GM12878 (cell line): ENCODE data around the gene RAB44. TPM values are rescaled to one million over a fixed set of nuclear protein-coding genes. Genes with fewer than 3 reads are reported as not detected.

Experiments
- ATAC-seq: fragments of 200-7000 bp; cut with Tn5 transposase; 3 replicates; pipeline ENCODE4 v1.9.1; 2020; ENCODE audit warnings: mild to moderate bottlenecking, moderate library complexity
- BruUV-seq: library from RNA; stranded (reverse); fragments of 400-500 nt; replicated peaks from 2 replicates; lab custom pipeline; 2021; lab: Mats Ljungman, UMichigan
- CTCF ChIA-PET: fragments of 300-600 bp; sonication (Branson Sonifier 250); formaldehyde crosslinking; extraction: SDS; loops from one replicate; lab custom pipeline; 2021; ENCODE audit warnings: inconsistent platforms; lab: Yijun Ruan, JAX
- POLR2A ChIA-PET: fragments of 350-600 bp; formaldehyde crosslinking; extraction: SDS; loops from one replicate; lab custom pipeline; 2021; ENCODE audit warnings: inconsistent platforms; lab: Charles Lee
- RAD21 ChIA-PET: fragments of 300-600 bp; sonication (Branson Sonifier 250); formaldehyde crosslinking; loops from one replicate; lab custom pipeline; 2023; ENCODE audit warnings: antibody characterized with exemption; ENCODE audit not compliant: unreplicated experiment; lab: Charles Lee
- SMC1A ChIA-PET: fragments of 300-600 bp; sonication (Branson Sonifier 250); formaldehyde crosslinking; loops from one replicate; lab custom pipeline; 2023; ENCODE audit not compliant: unreplicated experiment, uncharacterized antibody; lab: Charles Lee
- DNase-seq: peaks from one replicate; pipeline ENCODE4 v3.0.0-alpha.2; 2011; ENCODE audit warnings: low read depth, low spot score
- FAIRE-seq: peaks from 3 replicates; lab custom pipeline; 2011; peaks lifted over from hg19 to GRCh38; lab: Jason Lieb, UNC
- H2AFZ ChIP-seq: 2 replicates; pipeline ENCODE4 v1.6.0; 2011; ENCODE audit warnings: low read depth, low read length, control low read depth; ENCODE audit not compliant: control insufficient read depth
- H3K27ac ChIP-seq: 2 replicates; pipeline ENCODE4 v1.5.1; 2011; ENCODE audit warnings: control low read depth; ENCODE audit not compliant: control insufficient read depth, insufficient read depth
- H3K27me3 ChIP-seq, 2 experiments: replicated peaks in 1 of 2; 2 replicates each; pipeline versions ENCODE4 v1.6.0 to v1.6.1; 2011; ENCODE audit warnings: low read length in 1 of 2; ENCODE audit not compliant: control insufficient read depth in 2 of 2, insufficient read depth in 2 of 2
- H3K36me3 ChIP-seq, 2 experiments: 2 replicates each; pipeline ENCODE4 v1.5.1; 2011; ENCODE audit warnings: low read length in 1 of 2; ENCODE audit not compliant: control insufficient read depth in 2 of 2, insufficient read depth in 2 of 2
- H3K4me1 ChIP-seq: 2 replicates; pipeline ENCODE4 v1.6.1; 2011; ENCODE audit warnings: mild to moderate bottlenecking, low read length, moderate library complexity, mixed read lengths; ENCODE audit not compliant: control insufficient read depth, insufficient read depth
- H3K4me2 ChIP-seq: 2 replicates; pipeline ENCODE4 v1.6.0; 2011; ENCODE audit warnings: control low read depth; ENCODE audit not compliant: control insufficient read depth, insufficient read depth
- H3K4me3 ChIP-seq: fragments of 200-600 bp; sonication (generic); 2 replicates; pipeline ENCODE4 v1.5.1; 2016
- H3K79me2 ChIP-seq: 2 replicates; pipeline ENCODE4 v1.6.0; 2011; ENCODE audit warnings: low read length; ENCODE audit not compliant: control insufficient read depth, insufficient read depth
- H3K9ac ChIP-seq: 2 replicates; pipeline ENCODE4 v1.8.0; 2011; ENCODE audit warnings: low read length, control low read depth, mixed read lengths; ENCODE audit not compliant: control insufficient read depth, insufficient read depth
- H3K9me3 ChIP-seq: replicated peaks from 3 replicates; pipeline ENCODE4 v1.5.1; 2011; ENCODE audit warnings: mild to moderate bottlenecking, low read length; ENCODE audit not compliant: control insufficient read depth, insufficient read depth
- H4K20me1 ChIP-seq: 2 replicates; pipeline ENCODE4 v1.6.0; 2011; ENCODE audit not compliant: control insufficient read depth, insufficient read depth
- NFIC ChIP-seq: IDR thresholded peaks from 2 replicates; pipeline ENCODE4 v1.6.1; 2012; ENCODE audit warnings: low read depth, mild to moderate bottlenecking, inconsistent platforms, low read length, moderate library complexity
- RELA ChIP-seq: fragments of 450-650 bp; IDR thresholded peaks from 2 replicates; pipeline ENCODE4 v1.8.0; 2014; ENCODE audit warnings: borderline replicate concordance; ENCODE audit not compliant: partially characterized antibody
- SMARCA5 ChIP-seq: fragments of 450-650 bp; IDR thresholded peaks from 2 replicates; pipeline ENCODE4 v1.6.1; 2017; ENCODE audit warnings: mild to moderate bottlenecking
- SPI1 ChIP-seq: IDR thresholded peaks from 2 replicates; pipeline ENCODE4 v1.6.1; 2011; ENCODE audit warnings: low read depth, mild to moderate bottlenecking, low read length, moderate library complexity, borderline replicate concordance; ENCODE audit not compliant: insufficient read depth
- WGBS: methylation state at CpG from one replicate; pipeline ENCODE4 v1.1.6; 2016; ENCODE audit warnings: low lambda C conversion rate; ENCODE audit not compliant: insufficient replicate concordance, insufficient coverage; ENCODE audit errors: missing lambda C conversion rate; 5-methylcytosine and 5-hydroxymethylcytosine counted together
- in situ Hi-C: fragments of 300-500 bp; cut with MboI; formaldehyde crosslinking; loops from 9 replicates; pipeline ENCODE4 v1.14.3; 2018; ENCODE audit warnings: mixed read lengths
- intact Hi-C: fragments of 100-400 bp; cut with micrococcal nuclease; formaldehyde crosslinking; loops from one replicate; pipeline ENCODE4 v1.14.2; 2022; ENCODE audit not compliant: unreplicated experiment
- polyA plus RNA-seq, 11 experiments: library from polyadenylated mRNA; depleted of rRNA in 4 of 11; unstranded in 6 of 11; stranded (reverse) in 5 of 11; fragments of >200 nt; fragmentation: Nextera tagmentation in 4 of 11; fragmentation: Illumina TruSeq in 1 of 11; extraction: Ambion mirVana in 4 of 11; extraction: Trizol in 1 of 11; gene quantifications; 1 replicate in 1 of 11; 2 replicates in 10 of 11; pipeline versions ENCODE4 v1.2.1 to v1.2.3, GENCODE V29; 2011 to 2016; ENCODE audit warnings: inconsistent platforms in 2 of 11, missing spikeins in 2 of 11, low read depth in 1 of 11
- total RNA-seq, 4 experiments: library from RNA; depleted of rRNA in 3 of 4; stranded (reverse); fragments of >200 nt in 3 of 4; fragmentation: Illumina TruSeq in 1 of 4; extraction: Trizol in 1 of 4; gene quantifications; 2 replicates each; pipeline versions ENCODE4 v1.2.1 to v1.2.3, GENCODE V29; 2013 to 2021
- TF ChIP-seq, protein P1 (sequence below): IDR thresholded peaks from 2 replicates; pipeline ENCODE4 v1.6.1; 2012; ENCODE audit warnings: low read length, inconsistent platforms
- TF ChIP-seq, protein P2 (sequence below): IDR thresholded peaks from 2 replicates; pipeline ENCODE4 v1.6.1; 2012; ENCODE audit warnings: improper control_type of control experiment, low read depth, low read length; ENCODE audit not compliant: insufficient replicate concordance

The RAB44 gene
- total and polyA plus RNA-seq, 10 of the 15 experiments (the other 5 are each of a cell fraction or from before 2014, with no cell fraction given): 0.01 to 0.08 (median 0.05) TPM; not detected in 2

DNA sequence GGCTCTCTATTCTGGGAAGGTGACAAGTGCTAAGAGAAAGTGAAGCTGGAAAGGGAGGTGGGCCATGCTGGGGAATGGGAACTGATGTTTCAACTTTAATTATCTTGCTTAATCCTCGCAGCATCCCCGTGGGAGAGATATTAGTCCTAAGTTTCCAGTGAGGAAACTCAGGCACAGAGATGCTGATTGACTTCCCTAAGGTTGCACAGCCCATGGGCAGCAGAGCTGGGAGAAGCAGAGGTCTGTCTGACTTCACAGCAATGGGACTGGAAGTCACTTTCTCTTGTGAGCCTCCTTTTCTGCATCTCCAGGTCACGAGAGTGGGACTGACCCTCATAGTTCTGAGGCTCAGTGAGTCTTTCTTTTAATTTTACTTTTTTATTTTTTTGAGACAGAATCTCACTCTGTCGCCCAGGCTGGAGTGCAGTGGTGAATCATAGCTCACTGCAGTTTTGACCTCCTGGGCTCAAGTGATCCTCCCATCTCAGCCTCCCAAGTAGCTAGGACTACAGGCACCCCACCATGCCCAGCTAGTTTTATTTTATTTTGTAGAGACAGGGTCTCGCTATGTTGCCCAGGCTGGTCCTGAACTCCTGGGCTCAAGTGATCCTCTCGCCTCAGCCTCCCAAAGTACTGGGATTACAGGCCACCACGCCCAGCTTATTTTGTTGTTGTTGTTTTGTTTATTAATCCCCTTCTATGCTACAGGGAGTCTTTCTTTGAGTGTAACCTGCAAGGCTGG lies 2.6 kb downstream of the RAB44 start (continued):
- TF ChIP-seq, protein P1, sequence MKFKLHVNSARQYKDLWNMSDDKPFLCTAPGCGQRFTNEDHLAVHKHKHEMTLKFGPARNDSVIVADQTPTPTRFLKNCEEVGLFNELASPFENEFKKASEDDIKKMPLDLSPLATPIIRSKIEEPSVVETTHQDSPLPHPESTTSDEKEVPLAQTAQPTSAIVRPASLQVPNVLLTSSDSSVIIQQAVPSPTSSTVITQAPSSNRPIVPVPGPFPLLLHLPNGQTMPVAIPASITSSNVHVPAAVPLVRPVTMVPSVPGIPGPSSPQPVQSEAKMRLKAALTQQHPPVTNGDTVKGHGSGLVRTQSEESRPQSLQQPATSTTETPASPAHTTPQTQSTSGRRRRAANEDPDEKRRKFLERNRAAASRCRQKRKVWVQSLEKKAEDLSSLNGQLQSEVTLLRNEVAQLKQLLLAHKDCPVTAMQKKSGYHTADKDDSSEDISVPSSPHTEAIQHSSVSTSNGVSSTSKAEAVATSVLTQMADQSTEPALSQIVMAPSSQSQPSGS: no peak
- TF ChIP-seq NFIC (no peak), SMARCA5 (no peak)
- TF ChIP-seq, all 136 proteins: peak for 0

DNA sequence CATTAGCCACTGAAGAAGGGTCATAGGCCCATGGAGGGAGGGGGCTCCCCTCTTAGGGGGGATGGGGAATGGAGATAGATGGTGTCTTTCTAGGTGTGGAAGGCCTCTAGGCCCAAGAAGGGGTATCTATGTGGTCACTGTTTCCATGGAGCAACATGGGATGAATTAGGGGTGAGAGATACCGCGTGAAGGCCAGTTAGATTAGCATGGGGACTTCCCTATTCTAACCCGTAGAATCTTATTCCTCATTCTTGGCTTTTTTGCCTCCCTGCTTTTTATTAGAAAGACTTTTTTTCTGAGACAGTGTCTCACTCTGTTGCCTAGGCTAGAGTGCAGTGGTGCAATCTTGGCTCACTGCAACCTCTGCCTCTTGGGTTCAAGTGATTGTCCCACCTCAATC lies 3.2 kb downstream of the RAB44 start:
- no peaks in the 10 kb centered on the region for H3K9me3 ChIP-seq
- H3K9ac ChIP-seq: no peak overlapping the region
- WGBS: 67% methylated on average over 3 of the region's 3 CpGs
- no peaks in the 10 kb centered on the region for H3K79me2 ChIP-seq
- ChIA-PET RAD21 (interaction anchor here (1.0 kb wide), 1 partner anchor 82 kb away, joined by 3 read pairs; no protein-coding TSS in a partner anchor), SMC1A (no interaction called here), CTCF (interaction anchor here (0.6 to 4.0 kb wide), 8 partner anchors 8 to 358 kb away, joined by 3 to 27 read pairs (median 4); no protein-coding TSS in a partner anchor), POLR2A (interaction anchor here (0.6 kb wide), 1 partner anchor 62 kb away, joined by 4 read pairs; no protein-coding TSS in a partner anchor)
- DNase-seq: no peak
- no peaks in the 10 kb centered on the region for H4K20me1 ChIP-seq
- in situ Hi-C loops: no loop called here
- H3K4me3 ChIP-seq: no peak overlapping the region
- H3K27ac ChIP-seq: no peak overlapping the region
- H3K4me1 ChIP-seq: no peaks in the 10 kb centered on the region
- no peak overlapping the region for H3K4me2 ChIP-seq
- intact Hi-C loops: no loop called here
- BruUV-seq: no TSS peak
- TF ChIP-seq RELA (no peak), SPI1 (0 out of 2 replicates have a peak, but pooled peaks have one; percentile 5)
- TF ChIP-seq, protein P2, sequence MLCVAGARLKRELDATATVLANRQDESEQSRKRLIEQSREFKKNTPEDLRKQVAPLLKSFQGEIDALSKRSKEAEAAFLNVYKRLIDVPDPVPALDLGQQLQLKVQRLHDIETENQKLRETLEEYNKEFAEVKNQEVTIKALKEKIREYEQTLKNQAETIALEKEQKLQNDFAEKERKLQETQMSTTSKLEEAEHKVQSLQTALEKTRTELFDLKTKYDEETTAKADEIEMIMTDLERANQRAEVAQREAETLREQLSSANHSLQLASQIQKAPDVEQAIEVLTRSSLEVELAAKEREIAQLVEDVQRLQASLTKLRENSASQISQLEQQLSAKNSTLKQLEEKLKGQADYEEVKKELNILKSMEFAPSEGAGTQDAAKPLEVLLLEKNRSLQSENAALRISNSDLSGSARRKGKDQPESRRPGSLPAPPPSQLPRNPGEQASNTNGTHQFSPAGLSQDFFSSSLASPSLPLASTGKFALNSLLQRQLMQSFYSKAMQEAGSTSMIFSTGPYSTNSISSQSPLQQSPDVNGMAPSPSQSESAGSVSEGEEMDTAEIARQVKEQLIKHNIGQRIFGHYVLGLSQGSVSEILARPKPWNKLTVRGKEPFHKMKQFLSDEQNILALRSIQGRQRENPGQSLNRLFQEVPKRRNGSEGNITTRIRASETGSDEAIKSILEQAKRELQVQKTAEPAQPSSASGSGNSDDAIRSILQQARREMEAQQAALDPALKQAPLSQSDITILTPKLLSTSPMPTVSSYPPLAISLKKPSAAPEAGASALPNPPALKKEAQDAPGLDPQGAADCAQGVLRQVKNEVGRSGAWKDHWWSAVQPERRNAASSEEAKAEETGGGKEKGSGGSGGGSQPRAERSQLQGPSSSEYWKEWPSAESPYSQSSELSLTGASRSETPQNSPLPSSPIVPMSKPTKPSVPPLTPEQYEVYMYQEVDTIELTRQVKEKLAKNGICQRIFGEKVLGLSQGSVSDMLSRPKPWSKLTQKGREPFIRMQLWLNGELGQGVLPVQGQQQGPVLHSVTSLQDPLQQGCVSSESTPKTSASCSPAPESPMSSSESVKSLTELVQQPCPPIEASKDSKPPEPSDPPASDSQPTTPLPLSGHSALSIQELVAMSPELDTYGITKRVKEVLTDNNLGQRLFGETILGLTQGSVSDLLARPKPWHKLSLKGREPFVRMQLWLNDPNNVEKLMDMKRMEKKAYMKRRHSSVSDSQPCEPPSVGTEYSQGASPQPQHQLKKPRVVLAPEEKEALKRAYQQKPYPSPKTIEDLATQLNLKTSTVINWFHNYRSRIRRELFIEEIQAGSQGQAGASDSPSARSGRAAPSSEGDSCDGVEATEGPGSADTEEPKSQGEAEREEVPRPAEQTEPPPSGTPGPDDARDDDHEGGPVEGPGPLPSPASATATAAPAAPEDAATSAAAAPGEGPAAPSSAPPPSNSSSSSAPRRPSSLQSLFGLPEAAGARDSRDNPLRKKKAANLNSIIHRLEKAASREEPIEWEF: no peak
- no peak; the same call in 2 of the 3 replicates for ATAC-seq
- no peak for FAIRE-seq
- H2AFZ ChIP-seq: no peak overlapping the region
- no peaks in the 10 kb centered on the region for H3K27me3 ChIP-seq
- no peaks in the 10 kb centered on the region for H3K36me3 ChIP-seq
